ENCODE data around the gene LCN10. TPM values are rescaled to one million over a fixed set of nuclear protein-coding genes. Genes with fewer than 3 reads are reported as not detected.
A peak's percentile ranks its signal among the peaks of the same experiment; 100 is the strongest.
"Not testable (repeated sequence)": the region's sequence is repeated elsewhere in the genome, so short reads cannot be mapped to it uniquely, and the experiment has no call there.

The LCN10 gene
- total RNA-seq, 1 experiment from 2014 or later = 1.5 TPM

DNA sequence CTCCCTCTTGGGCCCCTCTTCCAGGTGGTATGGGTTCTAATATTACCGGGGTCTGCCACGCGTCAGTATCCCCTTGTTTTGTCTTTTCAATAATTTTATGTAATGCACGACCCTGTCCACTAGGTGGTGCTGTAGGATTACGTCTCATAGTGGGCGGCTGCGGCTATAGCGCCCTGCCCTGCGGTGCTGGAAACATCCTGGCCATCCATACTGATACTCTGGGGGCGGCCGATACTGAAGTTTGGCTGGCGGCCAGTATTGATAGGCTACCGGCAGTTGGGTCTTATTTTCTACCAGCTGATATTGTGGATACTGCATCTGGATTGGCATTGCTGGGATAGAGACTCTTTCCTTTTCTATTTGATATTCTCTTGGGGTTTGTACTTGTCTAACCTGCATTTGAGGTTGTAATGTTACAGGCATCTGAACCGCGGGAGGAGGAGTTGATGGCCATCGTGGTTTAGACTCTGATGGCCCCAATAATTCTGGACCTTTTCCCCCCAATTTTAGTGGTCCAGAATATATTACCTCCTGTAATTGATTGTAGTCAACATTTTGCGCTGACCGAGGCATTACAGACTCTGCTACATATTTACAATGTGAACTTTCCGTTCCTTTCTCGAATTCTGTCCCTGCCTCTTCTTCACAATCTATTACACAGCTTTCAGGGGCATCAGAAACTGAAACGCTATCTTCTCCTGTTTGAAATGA is 45.1 kb upstream of the LCN10 start:
- H3K27me3 Mint-ChIP-seq (ENCODE audit: low read depth) = peaks cover 11% of the 10 kb centered on the region
- no peak overlapping the region for H3K9ac ChIP-seq (ENCODE audit: extremely low read depth, insufficient read length, low read length)

DNA sequence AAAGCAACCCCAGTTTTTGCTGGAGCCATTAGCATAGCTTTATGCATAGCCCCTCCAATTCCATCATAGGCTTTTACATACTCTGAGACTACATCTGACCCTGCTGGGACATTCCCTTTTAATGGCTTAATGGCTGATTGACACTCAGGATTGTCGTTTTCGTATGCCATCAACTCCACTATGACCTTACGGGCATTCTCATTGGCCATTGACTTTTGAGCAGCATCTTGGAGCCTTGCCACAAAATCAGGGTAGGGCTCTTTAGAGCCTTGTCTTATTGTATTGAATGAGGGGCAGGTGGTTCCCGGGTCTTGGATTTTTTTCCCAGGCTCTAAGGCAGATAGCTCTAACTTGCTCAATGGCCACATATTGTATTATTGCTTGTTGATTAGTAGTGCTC is 44.2 kb upstream of the LCN10 start:
- not testable (repeated sequence) for H3K23ac ChIP-seq (ENCODE audit: insufficient read length, low read depth, low read length); H2BK12ac ChIP-seq (ENCODE audit: insufficient read length, low read depth, low read length); H3K27ac Mint-ChIP-seq; H2BK5ac ChIP-seq (ENCODE audit: insufficient read length, low read length); H2BK20ac ChIP-seq (ENCODE audit: low read depth, low read length, poor library complexity, severe bottlenecking); H3K27me3 ChIP-seq (ENCODE audit: insufficient read depth, low read length); H4K91ac ChIP-seq (ENCODE audit: insufficient read length, low read depth, low read length); H3K36me3 Mint-ChIP-seq (ENCODE audit: insufficient read depth in 1 of 3, low read depth in 3 of 3); H2AFZ ChIP-seq (ENCODE audit: low read length); H3K9me3 ChIP-seq (ENCODE audit: control insufficient read depth, low read depth, low read length); H3K23me2 ChIP-seq (ENCODE audit: insufficient read length, low read depth, low read length, poor library complexity, severe bottlenecking); H3K27ac ChIP-seq (ENCODE audit: insufficient read length, low read depth, low read length); H3K79me2 ChIP-seq (ENCODE audit: insufficient read depth, low read length); H3K4ac ChIP-seq (ENCODE audit: low read depth, low read length); H3K9me3 Mint-ChIP-seq; H2BK15ac ChIP-seq (ENCODE audit: low read depth, low read length); H3K9ac ChIP-seq (ENCODE audit: extremely low read depth, insufficient read length, low read length); H3T11ph ChIP-seq (ENCODE audit: low read length); DNase-seq; H4K8ac ChIP-seq (replicated peaks; ENCODE audit: insufficient read length, low read depth, low read length); H3K4me3 Mint-ChIP-seq; H3K18ac ChIP-seq (ENCODE audit: insufficient read length, low read depth, low read length); H4K5ac ChIP-seq (ENCODE audit: insufficient read length, low read depth, low read length); H3K4me2 ChIP-seq (ENCODE audit: insufficient read depth, insufficient read length, low read length); H2AK5ac ChIP-seq (ENCODE audit: insufficient read length, low read length); H3K4me1 ChIP-seq (ENCODE audit: insufficient read depth, low read length); H3K79me1 ChIP-seq (ENCODE audit: insufficient read depth, low read depth, low read length, poor library complexity, severe bottlenecking); H4K20me1 ChIP-seq (ENCODE audit: control insufficient read depth, insufficient read depth, insufficient read length); H3K14ac ChIP-seq (ENCODE audit: insufficient read depth, low read length); H2BK120ac ChIP-seq (ENCODE audit: low read depth, low read length, poor library complexity, severe bottlenecking); H3K56ac ChIP-seq (ENCODE audit: insufficient read length, low read depth, low read length)
- peaks cover 13% of the 10 kb centered on the region for H3K27me3 Mint-ChIP-seq (ENCODE audit: low read depth)
- WGBS (ENCODE audit: extremely low coverage, insufficient read length, low lambda C conversion rate) = no CpG with 5 or more reads among the region's 4 CpGs
- H3K4me1 Mint-ChIP-seq = peaks cover 8 to 18% of the 10 kb centered on the region in 2 experiments

More for the DNA sequence above, 45.1 kb upstream of the LCN10 start:
- Histone ChIP-seq H3K27ac (ENCODE audit: insufficient read length, low read depth, low read length) (no peak overlapping the region), H3K18ac (ENCODE audit: insufficient read length, low read depth, low read length) (no peak overlapping the region), H3T11ph (ENCODE audit: low read length) (no peak overlapping the region), H3K56ac (ENCODE audit: insufficient read length, low read depth, low read length) (no peak overlapping the region), H2AK5ac (ENCODE audit: insufficient read length, low read length) (no peak overlapping the region), H3K4ac (ENCODE audit: low read depth, low read length) (no peak overlapping the region), H3K4me1 (ENCODE audit: insufficient read depth, low read length) (no peaks in the 10 kb centered on the region), H4K20me1 (ENCODE audit: control insufficient read depth, insufficient read depth, insufficient read length) (no peaks in the 10 kb centered on the region), H2BK20ac (ENCODE audit: low read depth, low read length, poor library complexity, severe bottlenecking) (no peak overlapping the region), H4K5ac (ENCODE audit: insufficient read length, low read depth, low read length) (no peak overlapping the region), H2BK12ac (ENCODE audit: insufficient read length, low read depth, low read length) (no peak overlapping the region), H4K91ac (ENCODE audit: insufficient read length, low read depth, low read length) (no peak overlapping the region), H3K14ac (ENCODE audit: insufficient read depth, low read length) (no peak overlapping the region), H2BK120ac (ENCODE audit: low read depth, low read length, poor library complexity, severe bottlenecking) (no peak overlapping the region), H3K23ac (ENCODE audit: insufficient read length, low read depth, low read length) (no peak overlapping the region), H2AFZ (ENCODE audit: low read length) (no peak overlapping the region), H2BK5ac (ENCODE audit: insufficient read length, low read length) (no peak overlapping the region), H3K9me3 (ENCODE audit: control insufficient read depth, low read depth, low read length) (no peaks in the 10 kb centered on the region), H3K4me2 (ENCODE audit: insufficient read depth, insufficient read length, low read length) (no peak overlapping the region), H3K79me1 (ENCODE audit: insufficient read depth, low read depth, low read length, poor library complexity, severe bottlenecking) (no peaks in the 10 kb centered on the region), H3K27me3 (ENCODE audit: insufficient read depth, low read length) (no peaks in the 10 kb centered on the region), H3K23me2 (ENCODE audit: insufficient read length, low read depth, low read length, poor library complexity, severe bottlenecking) (no peaks in the 10 kb centered on the region), H4K8ac (replicated peaks; ENCODE audit: insufficient read length, low read depth, low read length) (no peak overlapping the region), H3K79me2 (ENCODE audit: insufficient read depth, low read length) (no peaks in the 10 kb centered on the region), H2BK15ac (ENCODE audit: low read depth, low read length) (no peak overlapping the region)
- H3K4me3 Mint-ChIP-seq = no peak overlapping the region
- peaks cover 10 to 21% of the 10 kb centered on the region in 2 experiments for H3K4me1 Mint-ChIP-seq
- H3K27ac Mint-ChIP-seq = 0 out of 7 replicates have a peak overlapping the region, but pooled peaks of 1 of the 3 experiments have one; percentile 26
- TF ChIP-seq, protein P1, sequence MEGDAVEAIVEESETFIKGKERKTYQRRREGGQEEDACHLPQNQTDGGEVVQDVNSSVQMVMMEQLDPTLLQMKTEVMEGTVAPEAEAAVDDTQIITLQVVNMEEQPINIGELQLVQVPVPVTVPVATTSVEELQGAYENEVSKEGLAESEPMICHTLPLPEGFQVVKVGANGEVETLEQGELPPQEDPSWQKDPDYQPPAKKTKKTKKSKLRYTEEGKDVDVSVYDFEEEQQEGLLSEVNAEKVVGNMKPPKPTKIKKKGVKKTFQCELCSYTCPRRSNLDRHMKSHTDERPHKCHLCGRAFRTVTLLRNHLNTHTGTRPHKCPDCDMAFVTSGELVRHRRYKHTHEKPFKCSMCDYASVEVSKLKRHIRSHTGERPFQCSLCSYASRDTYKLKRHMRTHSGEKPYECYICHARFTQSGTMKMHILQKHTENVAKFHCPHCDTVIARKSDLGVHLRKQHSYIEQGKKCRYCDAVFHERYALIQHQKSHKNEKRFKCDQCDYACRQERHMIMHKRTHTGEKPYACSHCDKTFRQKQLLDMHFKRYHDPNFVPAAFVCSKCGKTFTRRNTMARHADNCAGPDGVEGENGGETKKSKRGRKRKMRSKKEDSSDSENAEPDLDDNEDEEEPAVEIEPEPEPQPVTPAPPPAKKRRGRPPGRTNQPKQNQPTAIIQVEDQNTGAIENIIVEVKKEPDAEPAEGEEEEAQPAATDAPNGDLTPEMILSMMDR (conservative IDR thresholded peaks at IDR 0.05) = peak; percentile 90
- no peaks in the 10 kb centered on the region for H3K9me3 Mint-ChIP-seq
- no CpG with 5 or more reads among the region's 21 CpGs for WGBS (ENCODE audit: extremely low coverage, insufficient read length, low lambda C conversion rate)
- no peaks in the 10 kb centered on the region for H3K36me3 Mint-ChIP-seq (ENCODE audit: insufficient read depth in 1 of 3, low read depth in 3 of 3)
- peak; percentile 84 for DNase-seq
